HG02973 (cell line): ENCODE data around the gene TFAP2E.
A peak's percentile ranks its signal among the peaks of the same experiment; 100 is the strongest.

Experiments used
- ATAC-seq: cut with Tn5 transposase; IDR thresholded peaks from one replicate; pipeline ENCODE4 v1.9.1; 2021; ENCODE audit warnings: moderate library complexity; ENCODE audit not compliant: unreplicated experiment

Gene TFAP2E

GRCh38 chr1:35557118-35557610, 15.9 kb upstream of the TFAP2E start, which contains the start of gene KIAA0319L:
TSS of gene KIAA0319L (minus strand) at chr1:35557403. CDS start at chr1:35554491, 2,912 bp downstream.
- peak; percentile 66 for ATAC-seq

GRCh38 chr1:35557611-35558373, 15.3 kb upstream of the TFAP2E start, which contains the start of gene NCDN:
TSS of gene NCDN (plus strand) at chr1:35557799. CDS start at chr1:35558191, 392 bp downstream.
- ATAC-seq: peak; percentile 72

- no peak for ATAC-seq
Observed at GRCh38 chr1:35558374-35559316, 14.5 kb upstream of the TFAP2E start.

GRCh38 chr1:35559317-35559944, 13.7 kb upstream of the TFAP2E start:
- ATAC-seq: no peak

GRCh38 chr1:35560256-35561225, 12.6 kb upstream of the TFAP2E start:
- ATAC-seq: no peak

GRCh38 chr1:35561297-35561971, 11.7 kb upstream of the TFAP2E start:
- ATAC-seq: no peak

GRCh38 chr1:35561972-35562680, 11.0 kb upstream of the TFAP2E start:
- no peak for ATAC-seq

- ATAC-seq: no peak
Observed at GRCh38 chr1:35563166-35563565, 9.9 kb upstream of the TFAP2E start.

GRCh38 chr1:35564037-35564883, 8.9 kb upstream of the TFAP2E start:
- no peak for ATAC-seq

- no peak for ATAC-seq
Observed at GRCh38 chr1:35564884-35565741, 8.0 kb upstream of the TFAP2E start.

- no peak for ATAC-seq
Observed at GRCh38 chr1:35565742-35566133, 7.4 kb upstream of the TFAP2E start.

- no peak for ATAC-seq
Observed at GRCh38 chr1:35567947-35568558, 5.1 kb upstream of the TFAP2E start.

- ATAC-seq: no peak
Observed at GRCh38 chr1:35568975-35569395, 4.1 kb upstream of the TFAP2E start.

- ATAC-seq: no peak
Observed at GRCh38 chr1:35569936-35570335, 3.2 kb upstream of the TFAP2E start.

GRCh38 chr1:35570589-35571137, 2.5 kb upstream of the TFAP2E start:
- no peak for ATAC-seq

GRCh38 chr1:35571263-35571662, 1.9 kb upstream of the TFAP2E start:
- ATAC-seq: no peak
